HG03060 (cell line): ENCODE data around the gene ATXN1.

Source experiments
- ATAC-seq: cut with Tn5 transposase; IDR thresholded peaks from one replicate; pipeline ENCODE4 v1.9.1; 2021; ENCODE audit warnings: low read depth, moderate number of reproducible peaks; ENCODE audit not compliant: unreplicated experiment

Gene ATXN1

DNA sequence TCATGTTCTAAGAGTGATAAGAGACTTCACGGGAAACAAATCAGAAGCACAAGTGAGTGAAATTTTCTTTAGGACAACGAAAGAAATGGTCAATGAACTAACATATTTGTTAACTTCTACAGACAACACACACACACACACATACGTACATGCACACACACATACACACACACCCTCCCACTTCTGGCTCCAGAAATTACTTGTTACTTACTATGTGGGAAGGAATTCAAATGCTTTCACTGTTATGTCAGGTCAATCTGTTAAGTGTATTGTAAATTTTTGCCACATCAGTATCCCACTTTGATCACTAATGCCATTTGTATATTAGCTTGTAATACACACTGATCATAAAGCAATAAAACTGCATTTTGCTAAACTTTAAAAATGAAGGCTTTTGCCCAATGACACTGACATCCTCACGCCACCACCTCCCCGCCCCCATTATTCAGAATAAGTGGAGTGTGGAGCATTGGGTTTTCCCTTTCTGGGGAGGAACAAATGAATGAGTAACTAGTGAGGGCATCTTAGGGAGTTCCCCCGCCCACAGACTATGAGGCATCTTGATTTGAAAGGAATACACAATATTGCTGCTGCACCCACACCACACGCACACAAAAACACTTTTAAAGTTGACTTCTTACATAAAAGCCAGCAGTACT, 76.2 kb downstream of the ATXN1 start:
- no peak for ATAC-seq

DNA sequence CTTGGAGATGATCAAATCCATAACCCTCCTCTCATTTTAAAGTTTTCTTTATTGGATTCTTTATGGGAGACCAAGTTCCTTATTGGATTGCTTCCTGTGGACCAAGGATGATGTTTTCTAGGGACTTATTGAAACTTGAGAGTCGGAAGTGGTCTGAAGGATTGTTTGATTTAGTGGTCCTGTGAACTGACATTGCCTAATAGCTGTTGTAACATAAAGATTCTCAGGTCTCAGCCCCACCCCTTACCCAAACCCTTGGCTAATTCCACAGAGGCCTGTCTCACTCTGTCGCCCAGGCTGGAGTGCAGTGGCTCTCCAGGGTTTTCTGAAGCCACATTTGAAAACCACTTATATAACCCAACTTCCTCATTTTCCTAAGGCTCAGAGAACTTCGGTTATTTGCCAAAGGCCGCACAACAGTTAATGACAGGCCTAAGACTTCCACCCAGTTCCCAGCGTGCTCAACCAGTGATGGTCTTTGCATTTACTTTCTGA, 77.0 kb downstream of the ATXN1 start:
- no peak for ATAC-seq

DNA sequence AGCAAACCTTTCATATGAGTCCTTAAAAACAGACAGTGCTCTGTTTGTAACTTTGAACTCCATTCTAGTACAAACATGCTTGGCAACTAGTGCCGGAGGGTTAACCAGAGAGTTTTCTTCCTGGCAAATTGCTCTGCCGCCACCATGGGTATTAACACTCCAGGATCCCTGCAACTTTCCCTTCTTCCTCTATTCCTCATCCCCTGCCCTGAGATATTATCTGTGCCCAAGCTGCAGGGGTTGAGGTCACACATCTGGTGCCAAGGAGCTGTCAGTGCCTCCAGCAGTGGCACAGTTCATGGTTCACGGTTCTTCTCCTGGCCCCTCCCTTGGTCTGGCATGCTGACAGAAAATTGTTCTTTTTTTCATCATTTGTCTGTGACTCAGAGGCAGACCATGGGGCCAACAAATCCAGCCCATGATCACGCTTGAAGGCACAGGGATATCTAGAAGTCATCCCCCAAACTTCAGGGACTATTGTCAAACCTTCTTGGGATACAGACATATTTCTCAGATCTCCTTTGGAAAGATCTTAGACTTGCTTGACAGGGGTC, 77.5 kb downstream of the ATXN1 start:
- ATAC-seq = no peak

DNA sequence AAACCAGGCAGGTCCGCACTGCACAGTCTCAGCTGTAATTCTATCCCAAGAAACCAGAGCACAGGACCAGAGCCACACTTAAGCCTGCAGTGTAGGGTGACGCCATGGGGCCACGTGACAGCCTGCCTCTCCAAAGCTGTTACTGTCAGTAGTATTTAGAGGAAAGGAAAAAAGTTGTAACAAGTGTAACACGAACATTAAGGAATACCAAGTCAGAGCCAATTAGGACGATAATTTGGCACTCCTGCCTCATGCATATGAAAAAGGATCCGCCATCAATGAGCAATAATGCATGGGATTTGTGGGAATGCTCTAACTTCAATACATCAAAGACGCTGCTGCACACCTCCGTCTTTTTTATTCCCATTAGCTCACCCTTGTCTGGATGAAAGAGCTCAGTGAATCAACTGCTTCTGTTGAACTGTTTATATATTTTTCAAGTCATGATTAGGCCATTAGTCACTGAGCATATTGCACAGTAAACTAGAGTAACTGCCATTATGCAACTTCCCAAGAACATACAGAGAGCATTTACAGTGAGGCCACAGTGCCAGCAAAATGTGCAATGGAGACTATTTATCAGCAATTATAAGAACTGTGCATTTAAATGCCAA, 79.9 kb downstream of the ATXN1 start:
- ATAC-seq = no peak

- ATAC-seq = no peak
Observed at GRCh38 chr6:16679050-16679449, 82.2 kb downstream of the ATXN1 start.

- no peak for ATAC-seq
Observed at GRCh38 chr6:16677458-16677857, 83.8 kb downstream of the ATXN1 start.

- no peak for ATAC-seq
Observed at GRCh38 chr6:16676978-16677377, 84.3 kb downstream of the ATXN1 start.

DNA sequence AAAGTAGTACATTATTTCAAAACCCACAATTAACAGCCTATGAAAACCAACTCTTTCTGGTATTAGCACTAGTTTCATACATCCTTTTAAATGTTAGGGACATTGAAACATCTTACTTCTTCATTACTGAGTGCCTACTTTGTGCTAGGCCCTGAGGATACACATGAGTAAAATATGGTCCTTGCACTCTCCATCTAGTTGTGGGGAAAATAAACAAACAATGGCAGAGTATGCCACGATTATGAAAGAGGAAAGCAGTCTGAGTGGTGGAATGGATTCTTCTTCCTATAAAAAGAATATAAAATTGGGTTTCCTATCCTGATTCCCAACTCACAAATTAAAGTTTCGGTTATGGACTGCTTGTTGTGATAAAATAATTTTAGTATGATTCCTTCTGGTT, 84.9 kb downstream of the ATXN1 start:
- no peak for ATAC-seq

- no peak for ATAC-seq
Observed at GRCh38 chr6:16674801-16675392, 86.4 kb downstream of the ATXN1 start.

DNA sequence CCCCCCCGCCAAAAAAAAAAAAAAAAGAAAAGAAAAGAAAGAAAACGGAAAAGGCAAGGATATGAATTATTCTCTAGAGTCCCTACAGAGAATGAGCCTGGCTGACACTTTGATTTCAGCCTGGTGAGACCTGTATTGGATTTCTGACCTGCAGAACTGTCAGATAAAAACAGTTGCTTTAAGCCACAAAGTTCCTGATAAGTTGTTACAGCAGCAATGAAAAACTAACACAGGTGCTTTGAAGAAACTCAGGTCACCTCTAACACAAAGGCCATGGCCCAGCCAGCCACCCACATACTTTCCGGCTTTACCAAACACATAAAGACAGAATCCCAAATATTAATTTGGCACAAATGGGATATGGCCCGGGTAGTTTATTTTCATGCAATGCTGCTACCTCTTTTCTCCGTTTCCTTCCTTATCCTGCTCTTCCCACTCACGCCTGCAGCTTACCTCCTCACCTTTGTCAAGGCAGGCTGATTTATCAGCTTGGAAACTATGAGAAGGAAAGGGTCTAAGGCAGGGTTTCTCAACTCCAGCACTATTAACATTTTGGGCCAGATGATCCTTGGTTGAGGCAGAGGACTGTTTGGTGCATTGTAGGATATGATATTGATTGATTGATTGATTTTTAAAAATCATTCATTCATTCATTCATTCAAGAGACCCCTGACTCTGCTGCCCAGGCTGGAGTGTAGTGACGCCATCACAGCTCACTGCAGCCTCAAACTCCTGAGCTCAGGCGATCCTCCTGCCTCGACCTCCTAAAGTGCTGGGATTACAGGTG, 88.1 kb downstream of the ATXN1 start:
- no peak for ATAC-seq

DNA sequence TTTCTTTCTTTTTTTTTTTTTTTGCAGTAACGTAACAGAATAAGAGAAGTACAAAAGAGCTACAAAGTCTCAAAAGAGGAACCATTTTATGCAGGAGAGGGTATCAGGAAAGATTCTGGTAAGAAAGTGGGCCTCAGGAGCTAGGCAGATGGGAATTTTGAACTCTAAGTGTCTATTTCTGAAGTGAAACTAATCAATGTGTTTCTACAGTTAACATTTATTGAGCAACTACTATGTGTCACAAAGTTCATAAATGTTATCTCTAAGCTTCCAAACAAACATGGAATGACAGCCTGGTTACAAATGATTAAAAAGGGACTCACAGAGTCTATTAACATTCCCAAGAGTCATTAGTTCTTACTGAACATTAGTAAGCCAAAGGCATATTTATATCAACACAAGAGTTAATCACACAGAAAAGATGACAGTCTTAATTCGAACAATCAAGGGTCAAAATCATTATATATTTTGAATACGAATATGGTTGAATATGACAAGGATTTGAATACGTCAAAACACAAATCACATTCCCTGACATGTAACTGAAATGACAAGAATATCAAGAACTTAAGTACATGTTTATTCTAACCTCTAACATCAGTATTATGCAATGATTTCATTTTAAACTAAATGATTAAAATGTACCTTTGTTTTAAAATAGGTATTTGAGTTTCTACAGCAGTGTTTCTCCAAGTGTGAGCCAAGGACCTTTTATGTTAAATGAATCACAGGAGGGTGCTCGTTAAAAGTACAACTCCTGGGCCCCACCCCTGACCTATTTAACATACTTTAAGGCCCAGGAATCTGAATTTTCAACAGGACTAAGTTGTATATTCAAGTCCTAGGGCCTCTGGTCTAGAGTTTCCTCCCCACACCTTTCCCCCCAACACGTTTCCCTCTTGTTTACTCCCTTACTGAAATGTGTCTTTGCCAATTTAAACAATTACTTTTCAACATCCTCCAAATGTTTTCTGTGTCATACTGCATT, 89.7 kb downstream of the ATXN1 start:
- no peak for ATAC-seq

DNA sequence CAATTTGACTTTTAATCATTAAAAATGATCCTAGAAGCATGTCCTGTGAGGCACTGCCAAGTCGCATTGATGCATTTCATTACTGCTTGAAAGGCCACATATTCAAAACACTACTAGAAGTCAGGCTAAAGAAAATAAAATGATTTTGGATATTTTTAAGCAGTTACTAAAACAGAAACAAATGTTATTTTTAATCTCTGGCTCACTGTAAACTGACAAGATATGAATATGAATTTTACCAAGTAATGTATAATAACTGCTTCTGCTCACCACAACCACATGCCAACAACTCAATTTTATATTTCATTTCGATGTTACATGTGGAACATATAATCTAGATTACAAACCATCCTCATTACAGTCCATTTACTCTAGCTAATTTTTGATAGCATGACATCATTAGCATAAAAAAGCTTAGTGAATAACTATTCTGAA, 90.6 kb downstream of the ATXN1 start:
- no peak for ATAC-seq

DNA sequence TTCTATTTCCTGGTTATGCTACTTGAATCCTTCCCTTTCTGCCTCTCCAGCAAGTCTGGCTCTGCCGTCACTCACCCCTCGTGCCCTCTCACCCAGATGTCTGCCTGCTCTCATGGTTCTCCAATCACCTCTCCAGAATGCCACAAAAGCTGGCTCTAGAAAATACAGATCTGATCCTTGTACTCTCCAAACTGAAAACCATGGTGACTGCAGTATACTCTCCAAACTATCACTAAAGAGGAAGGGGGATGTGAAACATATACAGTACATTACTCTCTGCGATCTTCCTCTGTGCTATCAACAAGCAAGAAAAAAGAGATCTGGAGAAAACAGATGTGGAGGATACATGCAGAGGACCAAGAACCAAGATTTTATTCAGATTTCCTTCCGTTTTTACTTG, 91.1 kb downstream of the ATXN1 start:
- ATAC-seq = no peak

- ATAC-seq = no peak
Observed at GRCh38 chr6:16669227-16669626, 92.0 kb downstream of the ATXN1 start.

DNA sequence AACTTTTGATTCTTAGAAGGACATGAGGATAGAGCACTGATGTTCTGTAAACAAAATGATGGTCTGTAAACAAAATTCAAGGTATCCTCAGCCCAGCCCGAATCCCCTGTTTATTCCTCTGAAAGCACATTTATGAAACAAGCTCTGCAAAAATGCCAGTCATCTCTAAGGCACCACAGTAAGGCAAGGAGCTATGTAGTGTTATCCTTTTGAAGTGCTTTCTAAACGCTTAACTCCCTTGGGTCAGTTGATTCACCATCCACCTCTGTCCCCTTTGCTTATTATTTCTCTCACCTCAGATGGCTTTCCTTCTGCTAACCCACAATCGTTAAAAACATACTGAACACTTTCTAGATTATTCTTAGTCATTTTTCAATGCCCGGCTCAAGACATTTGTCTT, 93.8 kb downstream of the ATXN1 start:
- ATAC-seq = no peak

- ATAC-seq = no peak
Observed at GRCh38 chr6:16665992-16666391, 95.3 kb downstream of the ATXN1 start.

GRCh38 chr6:16665182-16665581, 96.1 kb downstream of the ATXN1 start:
- ATAC-seq = no peak

GRCh38 chr6:16663901-16664300, 97.4 kb downstream of the ATXN1 start:
- no peak for ATAC-seq

DNA sequence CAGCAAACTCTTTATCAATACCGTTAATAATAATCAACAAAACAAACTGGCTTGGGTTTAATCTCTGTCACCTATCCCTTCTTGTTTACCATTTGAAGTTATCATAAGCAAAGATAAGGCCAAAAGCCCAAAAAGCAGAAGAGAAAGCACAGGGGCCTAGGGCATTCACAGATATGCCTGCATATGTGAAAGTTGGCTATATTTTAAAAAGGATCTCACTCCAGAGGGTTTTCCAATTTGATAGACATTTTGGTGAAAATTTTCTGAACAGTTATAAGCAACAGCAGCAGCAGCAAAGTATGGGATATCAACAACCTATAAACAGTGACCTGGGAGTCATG, 101.1 kb downstream of the ATXN1 start:
- no peak for ATAC-seq
